Measurements from ENCODE around the gene DOCK1.

The DOCK1 gene

DNA sequence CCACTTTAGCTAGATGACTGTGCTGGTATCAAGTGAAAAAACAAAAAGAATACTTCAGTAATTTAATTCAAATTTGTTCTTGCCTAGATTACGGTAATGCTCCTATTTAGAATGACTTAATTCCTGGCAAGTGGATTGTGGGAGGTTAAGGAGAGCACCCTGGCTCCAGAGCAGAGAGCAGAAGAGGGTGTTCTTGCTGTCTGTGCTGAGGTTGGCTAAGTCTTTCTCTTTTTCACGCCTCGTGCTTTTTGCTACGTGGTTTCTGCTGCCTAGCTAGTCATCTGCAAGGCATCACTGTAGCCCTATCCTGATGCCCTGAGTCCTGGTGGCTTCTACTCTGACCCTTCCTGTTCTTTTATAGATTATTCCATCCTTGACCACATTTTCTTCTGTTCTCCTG lies 189.8 kb downstream of the DOCK1 start:
- no peak for DNase-seq

DNA sequence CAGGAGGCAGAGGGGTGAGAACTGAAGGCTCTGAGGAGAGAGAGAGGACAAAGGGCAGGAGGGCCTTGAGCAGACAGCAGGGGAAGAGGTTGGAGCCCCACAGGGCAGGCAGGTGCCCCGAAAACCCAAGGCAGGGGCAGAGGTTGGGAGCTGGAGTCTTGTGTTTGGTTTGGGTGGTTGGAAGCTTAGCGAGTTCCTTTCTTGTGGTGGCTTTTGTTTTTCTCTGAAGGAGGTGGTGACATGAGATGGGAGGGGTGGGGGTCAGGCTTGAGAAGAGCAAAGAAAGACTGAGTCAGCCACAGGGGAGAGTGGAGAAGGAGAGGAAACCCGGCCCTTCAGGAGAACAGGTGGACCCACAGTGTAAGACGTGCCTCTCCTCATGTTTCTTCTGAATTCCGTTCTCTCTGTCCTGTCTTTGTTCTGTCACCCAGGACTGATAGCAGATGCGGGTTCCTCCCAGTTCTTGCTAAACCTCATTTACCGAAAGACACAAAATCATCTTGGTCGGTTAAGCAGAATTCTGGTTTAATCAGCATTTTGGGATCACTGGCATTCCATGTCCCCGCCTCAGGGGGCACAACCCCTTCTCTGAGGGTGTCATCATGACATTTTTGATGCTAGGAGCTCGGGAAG lies 195.9 kb downstream of the DOCK1 start:
- DNase-seq = no peak

DNA sequence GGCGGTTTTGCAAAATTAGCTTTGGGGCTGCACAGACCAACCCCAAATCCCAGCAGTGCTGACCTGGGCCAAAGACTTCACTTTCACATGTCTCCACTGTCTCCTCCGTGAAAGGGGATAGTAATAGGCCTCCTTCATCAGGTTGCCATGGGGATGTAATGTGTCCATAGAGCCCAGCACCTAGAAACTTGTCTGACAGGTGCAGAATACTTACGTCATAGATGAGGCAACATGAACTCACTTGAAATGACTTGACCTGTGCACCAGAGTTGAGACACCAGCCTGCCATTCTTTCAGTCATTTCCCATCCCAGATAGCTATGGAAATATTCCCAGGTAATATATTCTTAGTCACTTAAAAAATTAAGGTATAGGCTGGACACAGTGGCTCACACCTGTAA lies 196.9 kb downstream of the DOCK1 start:
- no peak for DNase-seq

DNA sequence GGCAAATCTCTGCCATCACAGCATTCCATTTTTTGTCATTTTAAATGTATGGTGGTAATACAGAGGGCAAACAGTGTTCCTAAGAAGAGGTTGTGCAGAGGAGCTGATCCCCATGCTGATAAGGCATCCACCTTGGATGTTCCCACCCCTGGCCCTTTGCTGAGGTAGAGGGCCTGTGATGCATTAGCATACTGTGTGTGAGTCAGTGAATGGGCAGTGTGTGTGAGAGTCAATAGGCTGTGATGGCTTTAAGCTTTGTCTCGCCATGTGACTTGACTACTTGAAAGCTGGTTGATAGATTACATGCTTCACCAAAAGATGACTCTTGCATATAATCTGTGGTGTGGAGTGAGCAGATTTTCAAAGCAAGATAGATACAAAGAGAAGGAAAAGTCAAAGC lies 209.9 kb downstream of the DOCK1 start:
- DNase-seq = no peak

DNA sequence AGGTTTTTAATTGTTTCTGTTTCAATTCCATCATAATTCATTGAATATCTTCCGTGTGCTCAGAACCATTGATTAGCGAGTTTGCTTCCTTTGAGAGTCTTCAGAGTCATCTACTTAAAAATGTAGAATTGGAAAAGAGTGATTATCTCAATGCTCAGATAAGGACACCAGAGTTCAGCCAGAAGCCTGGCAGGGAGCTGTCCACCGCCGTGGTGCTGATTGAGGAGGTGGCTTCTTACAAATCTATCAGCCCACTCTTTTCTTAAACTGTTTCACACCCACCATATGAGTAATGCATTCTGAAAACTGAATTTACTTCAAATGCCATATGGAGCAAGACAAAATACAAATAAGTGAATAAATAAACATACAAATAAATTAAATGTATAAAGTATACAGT lies 211.9 kb downstream of the DOCK1 start:
- DNase-seq = no peak

DNA sequence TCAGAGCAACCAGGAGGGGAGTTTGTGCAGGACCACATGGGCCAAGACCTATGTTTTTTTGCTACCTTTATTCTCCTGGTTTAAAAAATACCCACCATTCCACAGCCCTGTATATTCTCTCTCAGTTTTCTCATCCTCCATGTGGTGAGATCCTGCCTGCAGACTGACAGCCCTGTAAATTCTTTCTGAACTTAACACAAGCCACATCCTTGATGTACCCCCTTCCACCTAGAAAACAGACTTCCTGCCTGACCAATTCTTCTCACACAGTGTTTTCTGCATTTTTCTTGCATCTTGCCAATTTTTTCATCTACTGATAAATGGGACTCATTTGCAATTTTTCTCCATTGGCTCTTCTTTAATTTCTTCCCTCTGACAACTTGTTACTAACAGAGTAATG lies 212.8 kb downstream of the DOCK1 start:
- no peak for DNase-seq

DNA sequence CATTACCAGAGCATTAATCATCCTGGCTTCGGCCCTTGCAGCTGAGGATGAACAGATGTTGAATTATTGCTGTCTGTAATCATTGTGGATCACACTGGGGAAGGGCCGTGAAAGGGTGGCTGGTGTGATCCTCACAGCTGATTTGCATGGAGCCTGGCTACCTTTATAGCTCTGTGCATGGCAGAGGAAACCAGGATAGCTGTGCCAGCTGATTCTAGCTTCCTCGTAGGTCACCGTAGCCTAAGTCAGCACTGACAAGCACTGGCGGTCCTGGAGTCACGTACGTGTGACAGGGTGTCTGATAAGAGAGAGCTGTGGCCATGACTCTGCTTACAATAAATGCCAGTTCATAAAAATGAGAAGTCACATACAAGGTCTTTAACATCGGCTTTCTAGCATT lies 214.7 kb downstream of the DOCK1 start:
- no peak for DNase-seq

DNA sequence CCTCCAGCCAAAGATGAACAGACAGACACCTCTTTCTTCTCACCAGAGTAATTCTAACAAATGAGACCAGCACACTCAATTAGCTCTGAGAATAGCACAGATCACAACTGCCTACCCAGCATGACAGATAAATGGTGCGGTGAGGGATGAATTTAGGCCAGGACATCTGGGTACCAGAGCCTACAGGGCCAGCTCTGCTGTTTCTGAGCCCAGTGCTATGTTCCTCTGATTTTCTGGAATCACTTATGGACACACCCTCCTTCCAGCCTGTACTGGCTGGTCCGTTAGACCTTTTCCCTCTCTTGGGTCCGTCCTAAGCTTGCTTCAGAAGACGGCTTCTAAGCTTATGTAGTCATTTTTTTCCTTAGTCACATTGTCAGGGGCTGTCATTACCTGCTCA lies 217.6 kb downstream of the DOCK1 start:
- no peak for DNase-seq

DNA sequence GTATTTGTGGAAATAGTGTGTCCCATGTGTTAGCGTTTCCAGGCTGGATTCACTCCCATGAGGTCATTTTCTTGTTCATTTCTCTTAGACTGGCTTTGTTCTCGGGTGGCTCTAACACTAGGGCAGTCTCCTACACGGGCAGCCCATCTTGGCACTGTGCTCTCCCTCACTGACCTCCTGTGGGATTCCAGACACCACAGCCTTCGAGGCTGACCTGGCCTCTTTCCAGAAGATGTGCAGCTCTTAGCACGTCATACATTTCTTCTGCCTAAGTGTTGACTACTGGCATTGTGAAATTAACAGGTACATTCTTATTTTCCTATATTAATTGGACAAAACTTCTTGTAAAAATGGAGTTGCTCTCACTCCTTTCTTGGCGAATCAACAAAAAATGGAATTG lies 218.4 kb downstream of the DOCK1 start:
- no peak for DNase-seq

DNA sequence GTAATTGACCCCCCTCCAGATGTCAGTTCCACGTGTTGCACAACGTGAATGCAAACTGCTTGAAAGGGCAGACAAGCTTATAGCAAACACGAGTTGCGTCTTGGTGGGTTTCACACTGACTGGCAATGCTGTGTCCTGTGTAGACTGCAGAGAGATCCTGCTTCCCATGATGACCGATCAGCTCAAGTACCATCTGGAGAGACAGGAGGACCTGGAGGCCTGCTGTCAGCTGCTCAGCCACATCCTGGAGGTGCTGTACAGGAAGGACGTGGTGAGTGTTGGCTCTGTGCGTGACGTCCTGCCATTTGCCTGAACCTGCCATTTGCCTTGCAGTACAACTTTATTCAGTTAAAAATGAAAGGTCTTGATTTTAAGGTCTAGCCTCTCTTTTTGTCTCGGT lies 220.1 kb downstream of the DOCK1 start:
- no peak for DNase-seq

DNA sequence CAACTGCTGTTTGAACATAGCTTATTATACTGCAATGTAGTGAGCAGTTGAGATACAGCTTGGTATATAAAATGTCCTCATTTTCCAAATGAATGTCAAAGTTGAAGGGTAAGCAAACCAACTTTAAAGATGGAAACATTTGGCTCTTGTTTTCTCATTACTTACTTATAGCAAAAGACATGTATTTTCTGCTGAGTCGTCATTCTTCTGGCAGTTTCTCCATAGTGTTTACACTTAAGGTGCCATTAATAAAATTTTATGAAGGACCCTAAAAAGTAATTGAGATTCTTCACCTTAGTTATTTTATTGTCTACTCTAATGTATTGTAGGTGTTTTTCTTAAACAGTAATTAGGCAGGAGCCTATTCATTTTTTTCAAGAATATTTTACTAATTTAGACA lies 222.6 kb downstream of the DOCK1 start:
- DNase-seq = no peak

DNA sequence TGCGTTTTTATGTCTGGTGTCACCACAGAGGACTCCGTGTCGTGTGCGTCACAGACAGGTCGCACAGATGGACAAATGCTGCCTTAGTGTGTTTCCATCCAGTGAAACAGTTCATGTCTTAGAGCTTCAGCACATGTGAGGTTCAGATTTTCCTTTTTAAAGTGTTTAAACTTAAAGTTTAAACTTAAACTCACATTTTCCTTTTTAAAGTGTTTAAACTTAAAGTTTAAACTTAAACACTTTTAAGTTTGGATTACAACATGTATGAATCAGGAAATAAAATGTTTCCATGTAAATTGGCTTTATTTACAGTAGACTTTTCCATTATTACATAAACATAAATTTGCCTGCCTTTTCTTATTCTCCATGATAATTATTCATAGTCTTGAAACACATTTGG lies 223.9 kb downstream of the DOCK1 start:
- DNase-seq = no peak

DNA sequence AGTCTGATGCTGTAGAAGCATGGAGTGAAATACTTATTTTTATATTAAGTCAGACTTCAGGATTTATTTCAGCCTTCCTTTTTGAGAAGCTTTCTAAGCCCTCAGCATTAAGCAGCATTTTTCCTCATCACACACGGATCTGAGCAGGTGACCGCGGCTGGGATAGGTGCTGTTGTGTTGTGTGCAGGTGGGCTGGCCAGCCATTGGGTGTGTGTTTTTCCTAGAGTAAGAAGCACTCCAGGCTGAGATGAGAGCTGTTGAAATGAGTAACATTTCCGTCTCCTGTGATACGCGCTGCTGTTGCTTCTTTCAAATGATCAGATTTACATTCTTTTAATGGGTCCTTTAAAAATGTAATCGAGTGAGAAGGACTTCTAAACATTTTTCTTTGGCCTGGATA lies 227.2 kb downstream of the DOCK1 start:
- no peak for DNase-seq

DNA sequence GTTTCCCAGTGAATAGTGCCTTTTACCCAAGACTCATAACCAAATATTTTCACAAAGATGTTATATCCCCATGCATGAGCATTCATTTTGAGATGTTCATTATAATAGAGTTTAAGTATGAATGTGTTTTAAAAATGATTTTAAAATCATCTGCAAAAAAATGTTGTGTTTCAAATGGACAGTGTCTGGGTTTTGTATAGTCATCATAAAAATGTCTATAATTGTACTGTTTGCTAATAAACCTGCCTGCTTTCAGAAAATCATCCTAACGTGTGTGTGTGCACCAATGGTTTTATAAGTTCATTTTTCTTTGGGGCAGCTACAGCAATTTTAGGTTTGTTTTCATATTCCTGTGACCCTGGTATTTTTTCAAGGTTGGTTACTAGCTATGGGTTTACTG lies 228.0 kb downstream of the DOCK1 start:
- no peak for DNase-seq

DNA sequence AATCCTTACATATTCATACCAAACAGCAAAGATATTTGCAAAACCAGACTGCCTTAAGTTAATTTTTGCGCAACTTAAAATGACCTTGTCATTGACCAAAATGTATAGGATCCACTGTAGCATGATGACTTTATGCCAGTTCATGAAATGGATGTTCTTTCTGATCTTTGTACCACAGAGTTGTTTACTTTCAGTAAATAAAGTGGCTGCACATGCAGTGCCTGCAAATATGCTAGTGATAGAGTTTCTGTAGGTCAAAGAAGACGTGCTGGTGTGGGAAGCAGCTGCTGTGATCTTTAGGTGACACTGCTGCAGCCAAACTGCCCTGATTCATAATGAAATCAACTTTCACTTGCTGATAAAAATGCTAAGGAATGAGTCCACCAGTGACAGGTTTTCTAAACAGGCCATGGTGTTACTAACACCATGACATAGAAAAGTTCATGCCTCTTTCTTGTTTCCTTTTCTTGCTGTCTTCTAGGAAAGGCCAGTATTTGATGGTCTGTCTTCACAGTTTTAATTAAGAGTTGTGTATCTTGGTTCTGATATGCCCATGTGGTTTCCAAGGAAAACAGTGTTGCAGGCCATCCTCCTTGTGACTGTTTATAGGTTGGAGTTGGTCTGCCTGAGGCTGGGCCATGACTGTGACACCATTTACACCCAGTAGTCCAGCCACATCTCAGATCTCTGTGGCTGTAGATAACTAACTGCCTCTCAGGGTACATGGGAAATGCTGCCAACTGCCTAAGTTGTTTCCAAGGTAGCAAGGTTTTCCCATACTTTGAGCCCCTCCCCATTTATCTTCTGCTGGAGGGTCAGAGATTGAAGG lies 228.7 kb downstream of the DOCK1 start:
- DNase-seq = no peak

DNA sequence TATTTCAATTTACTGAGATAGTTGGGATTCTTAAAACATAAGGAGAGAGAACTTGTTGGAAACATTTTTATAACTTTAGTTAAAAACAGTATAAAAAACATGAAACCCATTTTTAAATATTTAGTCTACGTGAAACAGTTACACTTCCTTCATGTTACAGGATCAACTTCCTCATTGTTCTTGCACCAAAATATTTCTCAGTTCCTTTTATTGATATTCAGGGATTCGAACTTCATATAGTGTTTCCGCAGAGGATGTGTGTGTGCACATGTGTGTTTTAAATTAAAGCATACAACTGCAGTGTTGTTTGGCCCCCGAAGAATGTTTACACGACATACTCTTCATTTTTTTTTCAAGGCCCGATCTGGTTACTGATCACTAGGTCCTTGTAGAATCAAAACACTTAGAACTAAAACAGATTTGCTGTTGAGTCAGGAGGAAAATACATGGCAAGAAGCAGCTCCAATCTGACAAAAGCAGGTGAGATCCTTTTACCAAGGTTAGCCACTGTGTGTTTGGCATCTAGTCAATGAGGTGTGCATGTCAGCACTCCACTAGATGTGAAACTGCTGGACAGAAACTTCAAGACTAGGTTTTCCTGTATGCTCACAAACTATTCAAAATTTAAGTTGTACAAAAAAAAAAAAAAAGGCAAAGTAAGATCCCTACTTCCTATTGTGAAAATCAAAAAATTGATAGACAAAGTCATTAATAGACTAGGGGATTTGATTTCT lies 230.8 kb downstream of the DOCK1 start:
- DNase-seq = no peak

DNA sequence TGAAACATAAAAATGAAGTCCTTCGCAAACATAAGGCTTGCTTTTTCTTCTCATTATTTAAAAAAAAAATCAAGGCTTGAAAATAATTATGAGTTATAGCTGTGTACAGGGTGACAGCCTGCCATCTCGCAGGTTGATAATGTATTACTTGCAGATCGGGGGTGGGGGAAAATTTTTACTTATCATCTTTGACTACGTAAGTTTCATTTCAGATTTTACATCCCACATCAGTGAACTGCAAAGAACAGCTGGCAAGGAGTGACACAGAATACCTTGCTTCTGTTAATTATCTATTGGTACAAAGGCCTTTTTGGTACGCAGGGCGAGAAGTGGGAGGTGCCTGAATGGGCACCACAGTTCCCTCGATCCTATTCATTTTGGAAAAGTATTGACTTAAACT lies 232.2 kb downstream of the DOCK1 start:
- no peak for DNase-seq

DNA sequence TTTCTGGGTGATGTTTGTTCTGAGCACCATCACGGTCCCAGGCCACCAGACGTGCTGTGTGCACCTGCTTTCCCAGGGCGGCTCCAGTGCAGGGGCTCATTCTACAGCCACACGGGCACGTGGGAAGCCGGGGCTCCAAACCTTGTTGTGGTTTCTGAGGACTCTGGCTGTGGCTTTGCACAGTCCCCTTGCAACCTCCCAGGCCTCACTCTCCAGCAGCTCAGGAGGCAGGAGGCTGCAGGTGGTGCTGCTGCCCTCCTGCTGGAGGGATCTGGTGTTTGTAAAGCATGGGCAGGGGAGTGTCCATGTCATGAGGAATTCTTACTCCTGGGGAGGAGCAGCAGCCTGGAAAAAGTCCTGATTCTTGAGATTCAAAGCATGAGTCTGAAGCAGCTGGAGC lies 236.9 kb downstream of the DOCK1 start:
- DNase-seq = no peak

DNA sequence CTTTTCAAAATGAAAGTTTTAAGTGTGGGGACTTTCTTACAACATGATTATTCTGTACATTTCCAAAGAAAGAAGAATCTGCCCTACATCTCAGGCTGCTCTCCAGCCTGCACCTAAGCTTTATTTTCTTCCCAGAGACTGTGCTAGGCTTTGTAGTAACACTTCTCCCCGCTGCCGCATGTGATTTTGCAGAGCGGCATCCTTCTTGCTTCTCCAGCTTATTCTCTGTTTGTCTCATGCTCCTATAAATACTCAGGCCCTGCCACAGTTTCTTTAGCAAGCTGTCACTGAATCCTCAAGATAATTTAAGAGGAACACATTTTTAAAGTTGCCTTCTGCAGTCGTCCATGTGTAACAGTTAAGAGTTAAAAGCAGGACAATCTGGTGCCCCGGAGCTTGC lies 237.6 kb downstream of the DOCK1 start:
- DNase-seq = no peak

DNA sequence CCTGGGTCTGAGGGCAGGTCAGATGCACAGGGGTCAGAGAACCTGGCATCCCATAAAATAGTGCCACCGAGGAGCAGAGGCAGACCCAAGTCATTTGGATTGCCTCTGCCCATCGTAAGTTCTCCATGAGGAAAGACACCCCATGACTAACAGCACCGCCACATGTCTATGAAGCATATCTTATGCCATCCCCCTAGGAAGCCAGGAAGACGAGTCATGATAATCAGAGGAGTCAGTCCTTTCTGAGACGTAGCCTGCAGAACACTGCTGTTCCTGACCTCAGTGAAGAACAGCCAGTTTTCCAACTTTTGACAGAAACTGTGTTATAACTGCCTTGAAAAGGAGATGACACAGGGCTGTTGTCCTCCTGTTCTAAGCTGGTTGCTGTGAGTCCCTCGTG lies 239.9 kb downstream of the DOCK1 start:
- no peak for DNase-seq

DNA sequence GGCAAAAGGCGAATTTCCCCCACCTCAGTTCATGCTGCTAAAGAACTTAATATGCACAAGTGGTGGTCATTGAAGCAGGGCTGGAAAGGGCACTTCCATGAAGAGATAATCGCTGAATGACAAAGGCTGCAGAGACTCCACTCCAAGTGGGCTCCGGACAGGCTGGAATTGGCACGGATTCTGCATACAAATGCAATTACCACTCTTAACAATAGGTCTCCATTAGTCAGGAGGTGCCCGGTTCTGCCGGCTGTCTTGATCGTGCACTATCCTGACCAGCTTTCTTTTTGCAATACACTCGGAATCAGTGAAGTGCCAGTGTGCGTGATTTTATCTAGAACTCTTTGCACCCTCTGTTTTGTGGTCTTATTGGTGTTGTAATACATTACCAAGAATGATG lies 241.4 kb downstream of the DOCK1 start:
- DNase-seq = no peak

DNA sequence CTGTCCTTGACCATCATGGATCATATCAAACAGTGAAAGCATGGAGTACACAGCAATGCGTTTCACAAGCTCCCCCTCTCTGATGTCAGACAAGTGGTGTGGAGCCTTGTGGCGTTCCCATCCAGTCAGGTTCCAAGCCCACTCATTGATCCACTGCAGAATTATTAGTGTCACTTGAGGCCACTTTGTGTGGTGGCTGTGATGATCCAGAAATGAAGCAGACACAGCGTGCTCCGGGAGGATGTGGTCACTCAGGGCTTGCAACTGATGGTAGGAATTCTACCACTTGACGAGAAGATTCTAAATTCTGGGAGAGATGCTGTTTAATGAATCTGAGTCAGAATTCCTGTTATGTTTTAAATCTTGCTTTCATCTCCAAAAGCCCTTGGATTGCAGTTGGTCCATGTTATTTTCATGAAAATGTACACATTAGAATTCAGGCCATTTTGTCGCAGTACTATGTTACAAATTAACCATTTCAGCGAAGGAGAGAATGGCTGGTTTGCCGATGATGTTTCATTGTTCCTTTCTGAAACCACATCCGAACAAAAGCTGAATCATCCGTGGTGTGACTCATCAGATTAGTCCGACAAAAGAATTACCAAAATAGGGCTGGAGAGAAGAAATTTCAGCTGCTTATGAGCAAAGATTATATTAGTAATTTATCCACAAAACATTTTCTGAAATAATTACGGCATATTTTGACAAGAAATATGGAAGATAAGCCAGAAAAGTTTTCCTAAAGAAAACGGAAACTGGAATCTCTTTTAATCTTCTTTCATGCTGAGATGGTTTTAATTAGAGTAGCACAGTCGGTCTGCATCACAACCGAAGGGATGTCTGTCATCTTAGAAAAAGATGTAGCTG lies 243.1 kb downstream of the DOCK1 start:
- no peak for DNase-seq

DNA sequence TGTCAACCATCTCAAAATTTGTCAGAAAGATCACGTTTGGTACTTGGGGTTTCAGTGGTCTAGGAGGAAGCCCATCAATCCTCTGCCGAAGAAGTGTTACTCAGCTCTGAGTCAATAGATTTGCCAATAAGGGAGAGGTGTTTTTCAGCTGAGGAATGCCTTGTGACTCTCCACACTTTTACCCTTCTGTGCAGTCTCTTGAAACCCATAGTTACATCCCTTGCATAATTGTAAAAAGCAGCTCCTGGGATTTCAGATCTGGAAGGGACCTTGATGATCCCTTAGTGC lies 243.6 kb downstream of the DOCK1 start:
- no peak for DNase-seq
